Measurements from ENCODE around the gene EN1.

EN1 gene

DNA sequence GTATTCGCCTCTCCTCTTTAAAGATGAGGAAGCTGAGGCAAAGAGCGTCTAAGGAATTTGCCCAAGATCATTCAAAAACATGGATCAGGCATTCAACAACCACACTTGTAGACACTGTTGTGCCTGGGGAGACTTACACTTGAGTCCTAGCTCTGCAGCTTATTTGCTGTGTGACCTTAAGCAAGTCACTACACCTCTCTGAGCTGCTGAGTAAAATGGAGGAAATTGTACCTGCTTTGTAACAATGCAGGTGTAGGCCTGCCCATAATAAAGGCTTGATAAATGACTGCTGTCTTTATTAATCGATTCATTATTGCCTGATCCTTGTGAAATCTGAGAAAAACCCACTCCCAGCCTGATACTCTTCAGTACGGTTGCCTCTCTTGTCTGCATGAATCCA lies 30.8 kb downstream of the EN1 start:
- no peak for DNase-seq

DNA sequence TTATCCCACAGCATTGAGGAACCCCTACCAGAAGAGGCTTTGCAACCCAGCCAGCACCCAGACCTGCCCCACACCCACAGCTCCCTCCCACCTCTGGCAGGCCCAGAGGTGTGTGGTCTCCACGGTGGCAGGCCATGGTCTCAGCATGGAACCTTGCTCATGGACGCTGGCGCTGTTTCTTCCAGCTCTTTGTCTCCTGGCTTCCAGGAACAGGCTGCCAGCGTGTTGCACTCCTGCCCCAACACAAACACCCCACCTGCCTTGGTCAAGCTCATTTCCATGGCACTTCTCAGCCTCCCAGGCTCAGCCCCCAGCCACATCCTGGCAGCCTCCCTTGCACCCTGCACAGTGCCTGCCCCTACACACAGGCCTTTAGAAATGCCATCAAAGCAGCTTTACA lies 31.7 kb downstream of the EN1 start:
- DNase-seq, result no peak

DNA sequence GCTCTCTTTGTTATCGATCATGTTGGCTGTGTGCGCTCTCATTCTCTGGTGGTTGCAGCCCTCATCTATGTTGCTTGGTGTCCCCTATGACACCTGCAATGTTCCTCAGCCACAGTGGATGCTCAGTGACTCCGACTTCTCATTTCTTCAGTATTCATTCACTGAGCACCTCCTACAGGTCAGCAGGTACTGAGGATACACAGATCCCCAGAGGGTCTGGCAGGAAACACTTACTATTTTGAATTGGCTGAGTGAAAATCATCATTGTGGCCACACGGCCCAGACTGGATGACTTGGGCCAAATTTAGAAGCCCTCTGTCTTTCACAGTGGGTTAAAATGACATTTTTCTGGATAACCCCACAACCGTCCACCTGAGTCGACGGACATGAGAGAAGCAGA lies 32.1 kb downstream of the EN1 start:
- no peak for DNase-seq

- DNase-seq, result no peak
Measured at GRCh38 chr2:118814368-118814767, 33.1 kb downstream of the EN1 start.

- DNase-seq, result no peak
Measured at GRCh38 chr2:118813601-118814339, 33.7 kb downstream of the EN1 start.

- no peak for DNase-seq
Measured at GRCh38 chr2:118813111-118813510, 34.3 kb downstream of the EN1 start.

DNA sequence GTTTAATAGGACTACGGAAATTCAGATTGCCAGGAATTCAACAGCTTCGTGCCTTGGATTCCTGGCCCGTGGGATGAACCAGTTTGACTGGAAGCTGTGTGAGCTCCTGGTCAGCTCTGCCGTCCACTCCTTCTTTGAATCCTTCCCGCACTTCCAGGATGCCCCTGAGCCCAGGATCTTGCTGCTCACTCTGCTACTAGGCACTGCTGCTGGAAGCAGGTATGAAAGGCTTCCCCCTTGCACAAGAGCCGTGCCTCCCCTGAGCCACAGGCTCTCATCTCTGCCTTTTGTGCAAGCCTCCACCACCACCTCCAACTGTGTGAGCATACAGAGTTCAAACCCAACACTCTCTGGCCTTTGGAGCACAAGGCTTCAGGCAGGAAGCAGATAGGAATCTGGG lies 34.9 kb downstream of the EN1 start:
- DNase-seq, result no peak

GRCh38 chr2:118811514-118812115 lies 35.8 kb downstream of the EN1 start:
- DNase-seq, result no peak

- no peak for DNase-seq
Measured at GRCh38 chr2:118810766-118811165, 36.7 kb downstream of the EN1 start.

GRCh38 chr2:118808429-118808809 lies 39.0 kb downstream of the EN1 start:
- DNase-seq, result no peak

GRCh38 chr2:118807668-118808428 lies 39.6 kb downstream of the EN1 start:
- no peak for DNase-seq

- no peak for DNase-seq
Measured at GRCh38 chr2:118806797-118807667, 40.4 kb downstream of the EN1 start.

DNA sequence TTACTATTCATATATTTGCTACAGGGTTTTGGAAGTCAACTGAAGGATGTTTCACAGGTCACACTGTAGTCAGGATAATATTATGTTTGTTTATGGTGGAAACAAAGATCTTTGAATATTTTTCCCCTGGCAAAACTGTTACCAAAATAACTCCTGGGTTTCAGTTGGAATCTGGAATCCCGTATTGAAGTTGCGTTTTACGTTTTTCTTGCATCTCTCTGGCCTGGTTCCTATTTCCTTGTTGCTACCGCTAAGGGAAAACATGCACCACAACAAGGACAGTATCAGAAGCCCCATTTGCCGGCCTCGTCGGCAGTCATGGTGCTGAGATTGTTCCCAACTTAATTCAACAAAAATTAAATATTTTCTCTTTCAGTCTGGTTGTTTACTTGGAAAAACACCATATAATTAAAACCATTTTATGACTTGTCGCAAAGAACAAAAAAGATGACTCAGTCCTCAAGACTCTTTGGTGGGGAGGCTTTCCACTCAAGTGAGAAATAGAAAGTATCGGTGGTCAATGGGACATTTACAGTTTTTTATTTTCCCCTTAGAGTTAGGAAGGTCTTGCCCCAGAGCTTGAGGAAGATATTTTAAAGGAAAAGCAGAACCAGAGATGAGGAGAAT lies 42.3 kb downstream of the EN1 start:
- DNase-seq, result no peak

DNA sequence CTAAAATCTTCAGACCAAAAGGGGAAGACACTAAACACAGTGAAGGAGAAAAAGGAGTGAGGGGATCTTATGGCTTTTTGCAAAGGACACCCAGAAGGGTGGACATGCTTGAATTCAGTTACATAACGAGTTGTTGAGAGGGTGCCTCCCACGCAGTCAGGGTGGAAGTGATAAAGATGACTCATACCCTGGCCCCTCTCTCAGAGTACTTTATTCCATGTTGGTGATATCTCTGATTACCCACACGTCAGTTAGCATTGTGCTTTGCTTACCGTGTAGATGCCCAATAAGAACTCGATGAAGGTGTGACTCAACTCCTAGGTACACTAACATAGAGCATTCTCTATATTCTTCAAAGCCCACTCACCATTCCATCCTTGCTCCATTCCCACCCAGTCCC lies 44.4 kb downstream of the EN1 start:
- no peak for DNase-seq

DNA sequence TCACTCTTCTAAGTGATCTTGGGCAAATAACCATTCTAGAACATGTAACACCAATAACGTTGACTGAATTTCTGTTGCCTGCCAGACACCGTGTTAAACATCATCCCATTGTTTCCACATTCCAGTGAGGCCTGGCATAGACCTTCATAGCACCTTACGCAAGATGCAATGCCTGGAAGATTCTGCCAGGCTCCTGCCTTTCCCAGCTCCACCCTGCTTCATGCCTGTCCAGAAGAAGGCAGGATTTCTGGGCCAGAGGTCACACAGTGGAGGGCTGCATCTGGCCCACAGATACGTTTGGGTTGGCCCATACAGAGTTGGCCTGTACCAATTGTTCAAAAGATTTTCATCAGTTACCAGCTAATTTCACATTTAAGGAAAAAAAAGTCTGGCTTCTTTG lies 46.3 kb downstream of the EN1 start:
- no peak for DNase-seq

DNA sequence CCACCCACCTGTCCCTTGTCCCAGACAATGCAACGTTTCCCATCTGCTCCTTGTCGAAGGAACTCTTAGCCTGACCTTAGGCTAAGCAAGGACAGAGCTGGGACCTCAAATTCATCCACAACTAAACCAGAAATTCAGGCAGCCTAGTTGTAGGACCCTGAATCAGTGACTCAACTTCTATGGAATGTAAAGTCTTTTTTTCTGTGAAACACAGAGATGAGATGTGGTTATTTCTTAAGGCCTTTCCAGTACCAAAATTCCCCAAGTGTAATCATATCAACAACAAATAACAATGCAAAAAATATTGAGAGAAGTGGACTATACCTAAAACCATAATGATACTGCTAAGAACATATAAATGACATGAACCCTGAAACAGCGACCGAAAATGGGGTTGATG lies 46.7 kb downstream of the EN1 start:
- DNase-seq, result no peak

DNA sequence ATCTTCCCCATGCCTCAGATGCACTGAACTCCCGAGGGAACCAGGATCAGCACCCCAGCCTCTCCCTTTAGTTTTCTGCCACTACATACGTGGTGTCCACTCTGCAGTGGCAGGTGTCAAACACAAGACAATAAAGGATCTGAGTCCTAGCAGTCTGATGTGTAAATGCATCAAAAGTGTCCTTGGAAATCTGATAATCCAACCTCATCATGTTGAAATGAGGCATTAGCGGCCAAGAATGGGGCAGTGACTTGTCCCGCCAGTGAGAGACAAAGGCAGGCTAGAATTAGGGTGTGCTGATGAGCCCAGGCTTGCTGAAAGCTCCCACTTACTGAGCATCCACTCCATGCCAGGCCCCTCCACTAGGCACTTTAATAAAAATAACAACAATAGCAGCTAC lies 52.9 kb downstream of the EN1 start:
- DNase-seq, result no peak
